ENCODE measurements around the gene S100A13.
"Not testable (repeated sequence)": the region's sequence is repeated elsewhere in the genome, so short reads cannot be mapped to it uniquely, and the experiment has no call there.

S100A13 gene

DNA sequence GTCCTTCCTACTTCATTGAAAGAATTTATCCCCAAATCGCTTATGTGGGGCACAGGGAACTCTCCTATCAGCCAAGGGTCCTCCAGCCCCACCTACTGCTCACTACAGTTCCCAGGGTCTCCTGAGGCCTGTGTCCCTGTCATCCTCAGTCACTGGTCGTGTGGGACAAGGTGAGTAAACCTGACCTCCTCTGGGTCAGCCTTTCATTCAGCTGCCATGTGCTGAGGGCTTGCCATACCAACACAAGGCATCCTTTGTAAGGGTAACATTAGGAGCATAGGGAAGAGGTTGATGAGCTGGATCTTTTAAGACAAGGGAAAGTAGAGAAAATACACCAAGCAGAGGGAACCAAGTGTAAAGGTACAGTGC, 20.0 kb upstream of the S100A13 start:
- DNase-seq: no peak

- DNase-seq: no peak
Measured at GRCh38 chr1:153646672-153647345, 19.5 kb upstream of the S100A13 start.

- DNase-seq: no peak
Measured at GRCh38 chr1:153643816-153644215, 16.5 kb upstream of the S100A13 start.

- DNase-seq: no peak
Measured at GRCh38 chr1:153643100-153643499, 15.8 kb upstream of the S100A13 start.

- no peak for DNase-seq
Measured at GRCh38 chr1:153642161-153642560, 14.9 kb upstream of the S100A13 start.

DNA sequence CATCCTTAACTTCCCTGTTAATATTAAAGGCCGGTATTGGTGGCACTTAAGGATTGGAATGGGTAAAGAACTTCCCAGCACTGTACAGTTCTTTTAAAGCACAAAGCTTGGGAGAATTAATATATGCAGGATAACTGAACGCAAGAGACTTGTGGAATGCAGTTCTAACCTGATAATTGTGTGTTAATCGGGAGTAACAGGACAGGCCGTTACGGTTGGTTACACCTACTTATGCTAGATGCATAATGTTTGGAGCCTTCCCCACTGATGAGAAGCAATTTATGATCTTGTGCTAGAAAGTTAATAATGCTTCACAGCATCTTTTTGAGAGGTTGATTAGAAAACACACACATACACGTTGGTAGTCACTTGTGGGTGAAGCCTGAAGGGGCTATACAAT, 13.6 kb upstream of the S100A13 start:
- DNase-seq: no peak

DNA sequence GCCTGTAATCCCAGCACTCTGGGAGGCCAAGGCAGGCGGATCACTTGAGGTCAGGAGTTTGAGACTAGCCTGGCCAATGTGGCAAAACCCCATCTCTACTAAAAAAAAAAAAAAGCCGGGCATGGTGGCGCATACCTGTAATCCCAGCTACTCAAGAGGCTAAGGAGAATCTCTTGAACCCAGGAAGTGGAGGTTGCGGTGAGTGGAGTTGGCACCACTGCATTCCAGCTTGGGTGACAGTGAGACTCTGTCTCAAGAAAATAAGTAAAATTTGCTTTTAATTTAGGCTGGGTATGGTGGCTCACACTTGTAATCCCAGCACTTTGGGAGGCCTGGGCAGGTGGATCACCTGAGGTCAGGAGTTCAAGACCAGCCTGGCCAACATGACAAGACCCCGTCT, 12.9 kb upstream of the S100A13 start:
- not testable (repeated sequence) for DNase-seq

GRCh38 chr1:153639280-153639679, 12.0 kb upstream of the S100A13 start:
- DNase-seq: no peak

DNA sequence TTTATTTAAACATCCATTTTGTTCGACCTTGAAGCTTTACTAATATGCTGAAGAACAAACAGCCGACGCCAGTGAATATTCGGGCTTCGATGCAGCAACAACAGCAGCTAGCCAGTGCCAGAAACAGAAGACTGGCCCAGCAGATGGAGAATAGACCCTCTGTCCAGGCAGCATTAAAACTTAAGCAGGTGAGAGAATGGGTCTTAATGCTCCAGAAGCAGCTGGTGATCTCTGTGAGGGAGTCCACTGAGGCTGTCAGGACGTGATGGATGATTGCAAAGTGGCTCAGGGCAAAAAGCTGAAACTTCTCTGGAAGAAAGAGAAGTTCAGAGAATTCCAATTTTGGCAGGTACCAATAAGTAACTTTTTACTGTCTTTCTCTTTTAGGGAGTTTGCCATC, 11.0 kb upstream of the S100A13 start:
- no peak for DNase-seq

DNA sequence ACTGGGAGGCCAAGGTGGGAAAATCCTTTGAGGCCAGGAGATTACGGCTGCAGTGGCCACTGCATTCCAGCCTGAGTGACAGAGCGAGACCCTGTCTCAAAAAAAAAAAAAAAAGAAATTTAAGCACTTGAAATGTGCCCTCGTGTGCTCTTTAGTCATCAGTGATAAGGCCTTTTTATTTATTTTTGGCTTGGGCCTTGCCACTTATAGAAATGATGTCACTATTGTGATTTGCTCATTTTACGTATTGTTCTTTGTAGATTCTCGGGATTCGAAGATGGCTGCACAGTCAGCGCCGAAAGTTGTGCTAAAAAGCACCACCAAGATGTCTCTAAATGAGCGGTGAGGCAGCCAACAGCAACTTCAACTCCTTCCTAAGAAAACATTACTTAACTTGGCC, 9.0 kb upstream of the S100A13 start:
- no peak for DNase-seq

- DNase-seq: no peak
Measured at GRCh38 chr1:153635872-153636271, 8.6 kb upstream of the S100A13 start.

DNA sequence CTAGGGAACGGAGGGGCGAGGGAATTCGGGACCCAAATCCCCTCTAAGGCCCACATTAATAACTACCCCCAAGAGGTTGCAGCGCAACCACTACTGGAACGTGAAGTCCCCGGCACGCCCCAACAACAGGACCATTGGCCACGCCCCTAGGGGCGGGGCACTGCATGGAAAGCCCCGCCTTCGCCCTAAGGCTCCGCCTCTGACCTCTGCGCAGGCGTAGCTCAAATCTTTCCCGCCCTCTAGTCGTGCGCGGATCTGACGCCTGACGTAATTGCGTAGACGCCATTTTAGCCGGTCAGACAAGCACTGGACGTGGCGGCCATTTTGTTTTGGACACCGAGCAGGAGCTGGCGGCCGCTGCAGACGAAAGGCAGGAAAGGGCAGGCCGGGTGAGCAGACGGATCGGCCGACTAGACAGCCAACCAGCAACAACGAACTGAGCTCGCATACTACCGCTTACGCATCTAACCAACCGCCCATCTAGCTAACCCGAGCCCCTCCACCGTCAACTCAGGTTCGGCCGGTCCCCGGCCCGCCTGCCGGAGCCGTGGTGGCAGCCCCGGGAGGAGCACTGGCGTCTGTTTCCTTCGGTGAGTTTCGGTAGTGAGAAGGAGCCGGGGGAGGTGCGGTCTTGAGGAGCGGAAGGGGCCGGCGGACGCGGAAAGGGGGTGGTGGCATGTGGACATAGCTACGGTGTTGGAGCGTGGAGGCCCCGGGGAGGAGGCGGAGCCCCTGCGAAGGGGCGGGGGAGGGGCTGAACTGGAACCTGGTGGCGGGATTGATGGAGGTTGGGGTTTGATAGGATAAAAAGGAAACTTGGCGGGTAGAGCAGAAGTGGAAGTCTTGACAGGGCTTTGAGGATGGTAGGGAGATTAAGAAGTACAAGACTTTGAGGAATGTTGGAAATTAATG, 6.7 kb upstream of the S100A13 start, which contains the start of gene CHTOP:
Gene CHTOP (plus strand): TSS at position 313 of the 912 bp plus-strand sequence. CDS start 2,523 bp downstream, outside the sequence.
- peak; percentile 87 for DNase-seq

DNA sequence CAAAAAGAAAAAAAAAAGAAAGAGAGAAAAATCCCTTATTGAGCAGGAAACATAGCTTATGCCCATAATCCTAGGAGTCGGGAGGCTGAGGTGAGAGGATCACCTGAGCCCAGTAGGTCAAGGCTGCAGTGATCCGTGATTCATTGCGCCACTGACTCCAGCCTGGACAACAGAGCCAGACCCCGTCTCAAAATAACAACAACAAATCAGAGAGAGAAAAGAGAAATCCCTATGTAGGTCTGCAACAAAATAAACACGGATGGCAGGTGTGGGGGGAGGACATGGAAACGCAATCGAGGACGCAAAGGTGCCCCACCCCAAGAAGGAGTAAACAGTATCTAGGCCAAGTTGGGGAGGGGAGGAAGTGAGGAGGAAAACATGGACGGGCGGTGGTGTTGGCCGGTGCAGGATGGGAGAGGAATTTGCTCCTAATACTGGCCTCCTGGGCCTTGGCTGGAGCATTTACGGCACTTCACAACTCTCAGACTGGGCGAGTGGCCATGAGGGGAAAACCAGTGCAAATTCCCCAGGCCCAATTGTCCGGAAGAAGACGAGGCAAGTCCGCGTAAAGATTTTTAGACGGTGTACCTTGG, 6.0 kb upstream of the S100A13 start:
- peak; percentile 47 for DNase-seq

- DNase-seq: no peak
Measured at GRCh38 chr1:153631047-153632022, 4.0 kb upstream of the S100A13 start.

- DNase-seq: no peak
Measured at GRCh38 chr1:153630384-153630783, 3.1 kb upstream of the S100A13 start.

DNA sequence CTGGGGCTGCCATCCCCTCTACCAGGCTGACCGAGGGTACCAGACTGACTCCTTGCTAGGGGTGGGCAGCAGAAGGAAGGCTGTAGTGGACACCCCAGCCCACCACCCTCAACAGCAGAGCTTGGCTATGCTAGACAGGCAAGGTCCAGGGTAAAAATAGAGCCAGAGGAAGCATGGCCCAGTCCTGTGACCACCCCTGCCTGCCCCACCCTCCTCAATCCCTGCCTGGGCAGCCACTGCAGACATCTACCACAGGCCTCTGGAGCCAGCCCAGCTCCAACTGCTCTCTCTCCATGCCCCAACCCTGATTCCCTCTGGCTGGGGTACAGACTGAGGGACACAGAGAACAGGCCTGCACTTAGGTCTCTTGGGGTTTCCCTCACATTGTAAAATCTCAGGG, 2.7 kb upstream of the S100A13 start:
- no peak for DNase-seq

GRCh38 chr1:153629343-153629665, 2.0 kb upstream of the S100A13 start:
- DNase-seq: no peak

GRCh38 chr1:153628638-153629342, 1.5 kb upstream of the S100A13 start:
- DNase-seq: no peak

DNA sequence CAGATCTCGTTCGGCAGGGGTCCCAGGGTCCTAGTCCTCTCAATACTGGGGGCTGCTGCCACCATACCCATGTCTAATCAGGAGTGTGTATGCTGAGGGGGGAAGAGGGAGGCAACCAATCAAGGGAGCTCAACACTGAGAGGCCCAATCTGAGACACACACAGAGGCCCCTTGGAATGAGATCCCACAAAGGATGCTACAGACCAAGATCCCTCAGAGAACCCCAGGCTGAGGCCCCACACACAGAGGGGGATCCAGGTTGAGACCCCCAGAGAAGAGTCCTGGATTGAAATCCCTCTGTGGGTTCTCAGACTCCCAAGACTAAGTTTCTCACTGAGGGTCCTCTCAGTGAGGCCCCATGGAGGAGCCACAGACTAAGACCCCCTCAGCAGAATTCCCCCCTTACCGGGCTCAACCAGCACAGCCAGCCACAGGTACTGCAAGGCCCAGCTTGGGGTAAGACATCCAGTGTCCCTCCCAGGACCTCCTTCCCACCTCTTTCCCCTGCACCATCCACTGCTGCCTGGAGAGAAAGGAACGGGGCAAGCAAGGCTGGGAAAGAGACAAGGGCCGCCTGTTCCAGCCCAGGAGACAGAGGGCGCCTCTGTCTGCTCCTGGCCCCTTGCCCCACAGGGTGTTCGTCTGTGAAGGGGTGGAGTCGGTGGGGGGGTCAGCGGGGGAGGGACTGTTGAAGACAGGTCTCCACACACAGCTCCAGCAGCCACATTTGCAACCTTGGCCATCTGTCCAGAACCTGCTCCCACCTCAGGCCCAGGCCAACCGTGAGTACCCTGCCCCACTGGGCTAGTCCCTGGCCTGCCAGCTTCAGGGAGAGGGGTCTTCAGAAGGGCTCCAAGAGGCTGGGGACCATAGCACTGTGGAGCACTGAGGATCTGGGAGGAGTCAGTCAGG, 666 bp upstream of the S100A13 start, which contains the start of gene S100A1:
Gene S100A1 (plus strand): TSS at position 720 of the 912 bp plus-strand sequence. CDS start 2,088 bp downstream, outside the sequence.
- no peak for DNase-seq

DNA sequence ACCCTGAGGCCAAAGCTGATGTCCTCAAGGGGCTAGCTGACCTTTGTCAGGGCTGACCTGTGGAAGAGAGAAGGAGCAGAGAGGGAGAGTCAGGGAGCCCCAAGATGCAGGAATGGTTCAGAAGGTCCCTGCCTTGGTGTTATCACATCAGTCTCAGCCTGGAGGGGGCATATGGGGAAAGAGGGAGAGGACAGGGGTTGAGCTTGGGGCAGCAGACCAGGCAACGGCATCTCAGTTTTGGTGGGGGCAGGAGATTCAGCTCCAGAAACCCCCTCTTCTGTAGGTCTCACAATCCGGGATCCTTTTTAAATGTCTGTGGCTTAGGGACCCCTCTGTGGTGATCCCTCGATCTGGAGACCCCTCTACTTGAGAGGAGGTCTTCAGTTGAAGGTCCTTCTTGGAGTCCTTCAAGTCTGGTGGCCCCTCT, 815 bp downstream of the S100A13 start:
- no peak for DNase-seq
